Upper lobe of left lung (tissue), 6 donors: ENCODE measurements around the gene NRXN2. TPM values are rescaled to one million over a fixed set of nuclear protein-coding genes. Genes with fewer than 3 reads are reported as not detected.

Experiments used
- ATAC-seq, 2 donors: fragments of 200-7000 bp; cut with Tn5 transposase; one replicate each; pipeline ENCODE4 v1.9.1; 2022; ENCODE audit warnings: mild to moderate bottlenecking in 2 of 2, moderate library complexity in 2 of 2; ENCODE audit not compliant: low FRiP score in 2 of 2
- DNase-seq, 2 donors: peaks; one replicate each; pipeline ENCODE4 v3.0.0-alpha.2; 2019 to 2020
- H3K27ac ChIP-seq, 4 donors: fragments of 200-600 bp; sonication (generic); one replicate each; pipeline ENCODE4 v1.5.1; 2016 to 2019
- H3K27me3 ChIP-seq, 4 donors: fragments of 200-600 bp; sonication (generic); one replicate each; pipeline ENCODE4 v1.5.1; 2017 to 2019
- H3K36me3 ChIP-seq, 4 donors: fragments of 200-600 bp; sonication (generic); one replicate each; pipeline ENCODE4 v1.5.1; 2016 to 2019
- H3K4me1 ChIP-seq, 4 donors: fragments of 200-600 bp; sonication (generic); one replicate each; pipeline ENCODE4 v1.5.1; 2018 to 2019
- H3K4me3 ChIP-seq, 4 donors: fragments of 200-600 bp; sonication (generic); one replicate each; pipeline ENCODE4 v1.5.1; 2017 to 2019; ENCODE audit warnings: mild to moderate bottlenecking in 2 of 4, moderate library complexity in 1 of 4
- H3K9me3 ChIP-seq, 4 donors: fragments of 200-600 bp; sonication (generic); one replicate each; pipeline ENCODE4 v1.5.1; 2018 to 2019
- EP300 ChIP-seq, 4 donors: sonication (generic); formaldehyde crosslinking; IDR thresholded peaks; one replicate each; pipeline ENCODE4 v1.5.1; 2017; ENCODE audit warnings: antibody characterized with exemption in 4 of 4, control low read depth in 2 of 4
- POLR2A ChIP-seq, 4 donors: fragments of 450-650 bp; IDR thresholded peaks; one replicate each; pipeline ENCODE4 v1.5.1; 2016 to 2017; ENCODE audit warnings: antibody characterized with exemption in 4 of 4, mild to moderate bottlenecking in 2 of 4
- POLR2AphosphoS5 ChIP-seq, 2 donors: sonication (generic); formaldehyde crosslinking; IDR thresholded peaks; one replicate each; pipeline ENCODE4 v1.5.1; 2017; ENCODE audit warnings: antibody characterized with exemption in 2 of 2
- WGBS, 2 donors: methylation state at CpG; one replicate each; pipeline ENCODE4 v1.1.5; 2017 to 2018; 5-methylcytosine and 5-hydroxymethylcytosine counted together
- total RNA-seq, 6 donors: library from RNA; depleted of rRNA in 4 of 6; stranded (reverse); fragments of >200 nt in 4 of 6; gene quantifications; one replicate each; pipeline versions ENCODE4 v1.1.0 to v1.2.1, GENCODE V29; 2016 to 2021
- TF ChIP-seq, protein P1 (sequence below), 6 experiments: fragments of 450-650 bp in 4 of 6; fragments of 200-600 bp in 2 of 6; sonication (generic) in 2 of 6; IDR thresholded peaks; one replicate each; pipeline ENCODE4 v1.5.1; 2016 to 2019; ENCODE audit warnings: antibody characterized with exemption in 6 of 6
- donor health status: DM: no; HTN: no; CAD: no; lungs with moderate emphysema.
- donor health status: DM: no; HTN: yes; CAD: no; lungs with severe emphysema.

Gene NRXN2
- total RNA-seq, 6 donors from 2014 or later: 0.59 to 21.6 (median 2.9) TPM; not detected in 2

DNA sequence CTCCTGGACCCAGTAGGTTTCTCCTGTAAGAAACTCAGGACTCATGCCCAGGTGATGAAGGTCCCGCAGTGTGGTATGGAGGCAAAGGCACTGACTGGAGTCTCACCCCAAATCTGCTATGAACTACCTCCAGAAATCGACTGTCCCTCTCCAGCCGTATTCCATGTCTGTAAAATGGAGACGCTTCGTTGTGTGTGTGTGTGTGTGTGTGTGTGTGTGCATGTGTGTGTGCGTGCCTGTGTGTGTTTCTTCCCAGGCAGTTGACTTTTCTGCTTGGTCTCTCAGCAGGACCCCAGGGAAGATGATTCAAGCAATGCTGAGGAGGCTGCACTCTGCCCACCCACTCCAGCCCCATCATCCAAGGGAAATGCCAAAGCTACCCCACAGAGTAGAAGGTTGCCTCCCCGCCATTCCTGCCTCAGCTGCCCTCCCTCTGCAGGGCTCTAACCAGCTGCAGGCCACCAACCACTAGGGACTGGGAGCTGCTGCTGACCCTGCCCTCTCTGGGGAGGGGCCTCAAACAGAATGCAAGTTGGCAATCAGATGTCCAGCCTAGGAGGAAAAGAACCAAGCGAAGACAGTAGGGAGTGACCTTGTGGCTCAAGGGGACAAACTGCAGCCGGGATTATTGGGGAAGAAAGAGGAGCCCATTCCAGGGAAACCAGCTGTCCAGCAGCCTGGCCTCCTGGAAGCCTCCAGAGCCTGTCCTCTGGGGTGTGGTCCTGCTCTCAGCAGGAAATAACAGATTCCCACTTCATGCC lies 75.8 kb downstream of the NRXN2 start:
- peaks cover 0 to 22% (median 12%) of the 10 kb centered on the region in 4 donors for H3K27me3 ChIP-seq
- H3K36me3 ChIP-seq: no peaks in the 10 kb centered on the region
- H3K4me1 ChIP-seq: peaks cover 5 to 16% (median 9%) of the 10 kb centered on the region in 4 donors
- no peak overlapping the region for H3K27ac ChIP-seq
- 71 to 78% methylated on average over 9 of the region's 9 CpGs for WGBS, 2 donors
- no peaks in the 10 kb centered on the region for H3K9me3 ChIP-seq
- H3K4me3 ChIP-seq: no peak overlapping the region
- ATAC-seq: no peak
- TF ChIP-seq POLR2AphosphoS5 (IDR thresholded peaks at IDR 0.05) (no peak), EP300 (IDR thresholded peaks at IDR 0.05) (no peak), POLR2A (IDR thresholded peaks at IDR 0.05) (no peak)
- TF ChIP-seq, protein P1, sequence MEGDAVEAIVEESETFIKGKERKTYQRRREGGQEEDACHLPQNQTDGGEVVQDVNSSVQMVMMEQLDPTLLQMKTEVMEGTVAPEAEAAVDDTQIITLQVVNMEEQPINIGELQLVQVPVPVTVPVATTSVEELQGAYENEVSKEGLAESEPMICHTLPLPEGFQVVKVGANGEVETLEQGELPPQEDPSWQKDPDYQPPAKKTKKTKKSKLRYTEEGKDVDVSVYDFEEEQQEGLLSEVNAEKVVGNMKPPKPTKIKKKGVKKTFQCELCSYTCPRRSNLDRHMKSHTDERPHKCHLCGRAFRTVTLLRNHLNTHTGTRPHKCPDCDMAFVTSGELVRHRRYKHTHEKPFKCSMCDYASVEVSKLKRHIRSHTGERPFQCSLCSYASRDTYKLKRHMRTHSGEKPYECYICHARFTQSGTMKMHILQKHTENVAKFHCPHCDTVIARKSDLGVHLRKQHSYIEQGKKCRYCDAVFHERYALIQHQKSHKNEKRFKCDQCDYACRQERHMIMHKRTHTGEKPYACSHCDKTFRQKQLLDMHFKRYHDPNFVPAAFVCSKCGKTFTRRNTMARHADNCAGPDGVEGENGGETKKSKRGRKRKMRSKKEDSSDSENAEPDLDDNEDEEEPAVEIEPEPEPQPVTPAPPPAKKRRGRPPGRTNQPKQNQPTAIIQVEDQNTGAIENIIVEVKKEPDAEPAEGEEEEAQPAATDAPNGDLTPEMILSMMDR (IDR thresholded peaks at IDR 0.05): no peak
- no peak for DNase-seq

DNA sequence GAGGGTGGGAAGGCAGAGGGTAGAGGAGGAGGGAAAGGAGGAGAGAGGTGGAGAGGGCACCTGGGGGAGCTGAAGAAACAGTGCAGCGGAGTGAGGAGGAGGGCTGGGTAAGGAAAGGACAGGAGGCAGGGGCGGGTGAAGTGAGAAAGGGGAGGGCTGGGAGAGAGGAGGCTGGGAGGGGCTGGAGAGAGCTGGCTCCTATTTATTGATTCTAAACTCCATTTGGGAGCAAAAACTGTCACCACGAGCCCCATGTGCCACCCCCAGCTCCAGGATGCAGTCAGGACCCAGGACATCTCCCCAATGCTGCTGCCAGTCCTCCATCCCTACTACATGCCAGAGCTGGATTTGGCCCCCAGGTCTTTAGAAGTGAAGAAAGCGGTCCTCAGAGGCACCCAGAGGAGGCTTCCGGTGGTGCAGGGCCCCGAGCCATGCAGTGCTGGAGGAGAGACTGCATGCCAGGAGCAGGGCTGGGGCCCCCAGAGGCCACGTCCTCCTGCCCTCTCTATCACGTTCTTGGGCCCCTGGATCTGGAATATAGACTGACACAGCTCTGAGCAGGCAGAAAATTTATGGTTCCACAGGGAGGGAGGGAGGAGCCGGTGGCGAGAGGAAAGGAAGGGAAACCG lies 78.2 kb downstream of the NRXN2 start:
- Histone ChIP-seq H3K27ac (no peak overlapping the region), H3K4me3 (no peak overlapping the region), H3K27me3 (peaks cover 0 to 27% (median 16%) of the 10 kb centered on the region in 4 donors), H3K9me3 (no peaks in the 10 kb centered on the region), H3K36me3 (no peaks in the 10 kb centered on the region), H3K4me1 (peaks cover 5 to 16% (median 9%) of the 10 kb centered on the region in 4 donors)
- ATAC-seq (peak in 1 of 2 donors; percentile 6), DNase-seq (no peak)
- TF ChIP-seq, protein P1 (IDR thresholded peaks at IDR 0.05): peak in 2 of 6 experiments; percentile 10 to 12
- no peak for TF ChIP-seq POLR2A (IDR thresholded peaks at IDR 0.05)
- 27% methylated on average over 11 of the region's 11 CpGs for WGBS, 2 donors

DNA sequence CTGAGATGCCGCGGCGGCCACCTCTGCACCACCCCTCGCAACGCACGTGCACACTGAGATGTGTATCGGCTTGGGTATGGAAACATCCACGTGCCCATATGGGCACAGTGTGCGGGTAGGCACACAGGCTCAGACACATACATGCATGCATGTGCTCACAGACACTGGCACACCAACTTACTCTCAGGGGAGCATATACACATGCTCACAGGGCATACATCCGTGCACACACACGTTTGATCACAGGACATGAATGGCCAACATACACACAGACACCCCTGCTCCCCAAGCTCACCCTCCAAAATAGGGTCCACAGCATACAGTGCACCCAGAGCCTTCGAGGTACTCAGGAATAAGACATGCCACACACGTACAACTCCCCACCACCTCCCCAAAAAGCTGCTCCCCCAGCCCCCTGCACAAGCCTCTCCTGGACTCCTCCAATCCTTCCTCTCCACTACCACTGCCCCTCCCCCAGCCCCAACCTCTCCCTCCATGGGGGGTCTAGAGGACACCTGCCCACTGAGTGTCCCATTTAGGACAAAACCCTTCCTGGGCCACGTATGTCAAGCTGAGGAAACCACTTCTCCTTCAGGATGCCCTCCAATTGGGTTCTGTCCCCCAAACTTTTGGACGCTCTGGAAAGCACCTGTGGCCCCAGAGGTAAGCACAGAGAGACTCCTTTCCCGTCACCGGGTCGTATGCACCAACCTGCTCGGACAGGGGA lies 78.9 kb downstream of the NRXN2 start:
- H3K9me3 ChIP-seq: no peaks in the 10 kb centered on the region
- H3K27me3 ChIP-seq: peaks cover 0 to 28% (median 16%) of the 10 kb centered on the region in 4 donors
- WGBS, 2 donors: 14 to 24% methylated on average over 10 to 19 of the region's 19 CpGs
- no peak for TF ChIP-seq EP300 (IDR thresholded peaks at IDR 0.05)
- TF ChIP-seq, protein P1 (IDR thresholded peaks at IDR 0.05): no peak
- no peak for TF ChIP-seq POLR2A (IDR thresholded peaks at IDR 0.05)
- no peak for TF ChIP-seq POLR2AphosphoS5 (IDR thresholded peaks at IDR 0.05)
- ATAC-seq (no peak), DNase-seq (no peak)
- peaks cover 5 to 16% (median 9%) of the 10 kb centered on the region in 4 donors for H3K4me1 ChIP-seq
- no peak overlapping the region for H3K4me3 ChIP-seq
- no peak overlapping the region for H3K27ac ChIP-seq
- H3K36me3 ChIP-seq: no peaks in the 10 kb centered on the region

- Histone ChIP-seq H3K27ac (no peak overlapping the region), H3K4me3 (peak overlapping the region in 2 of 4 donors; percentile 12 to 17), H3K36me3 (no peaks in the 10 kb centered on the region), H3K9me3 (no peaks in the 10 kb centered on the region), H3K4me1 (peaks cover 5 to 17% (median 9%) of the 10 kb centered on the region in 4 donors), H3K27me3 (peaks cover 0 to 28% (median 16%) of the 10 kb centered on the region in 4 donors)
- DNase-seq: peak in 1 of 2 donors; percentile 78
- peak in 1 of 2 donors; percentile 27 for ATAC-seq
- TF ChIP-seq POLR2A (IDR thresholded peaks at IDR 0.05) (no peak), EP300 (IDR thresholded peaks at IDR 0.05) (no peak), POLR2AphosphoS5 (IDR thresholded peaks at IDR 0.05) (no peak)
- TF ChIP-seq, protein P1 (IDR thresholded peaks at IDR 0.05): no peak
- 1 to 4% methylated on average over 14 to 19 of the region's 53 CpGs for WGBS, 2 donors
These were observed 79.6 kb downstream of the NRXN2 start for GRCh38 chr11:64643256-64643881.
